GM18868 (cell line): Measurements from ENCODE around the gene EPC2.

Experiments used
- ATAC-seq: cut with Tn5 transposase; IDR thresholded peaks from one replicate; pipeline ENCODE4 v1.9.1; 2021; ENCODE audit warnings: mild to moderate bottlenecking, moderate library complexity; ENCODE audit not compliant: unreplicated experiment

The EPC2 gene

GRCh38 chr2:148643998-148644882 is at the start of gene EPC2:
Gene EPC2 (plus strand): TSS chr2:148644751. CDS start chr2:148645018, 267 bp downstream.
- peak; percentile 46 for ATAC-seq

DNA sequence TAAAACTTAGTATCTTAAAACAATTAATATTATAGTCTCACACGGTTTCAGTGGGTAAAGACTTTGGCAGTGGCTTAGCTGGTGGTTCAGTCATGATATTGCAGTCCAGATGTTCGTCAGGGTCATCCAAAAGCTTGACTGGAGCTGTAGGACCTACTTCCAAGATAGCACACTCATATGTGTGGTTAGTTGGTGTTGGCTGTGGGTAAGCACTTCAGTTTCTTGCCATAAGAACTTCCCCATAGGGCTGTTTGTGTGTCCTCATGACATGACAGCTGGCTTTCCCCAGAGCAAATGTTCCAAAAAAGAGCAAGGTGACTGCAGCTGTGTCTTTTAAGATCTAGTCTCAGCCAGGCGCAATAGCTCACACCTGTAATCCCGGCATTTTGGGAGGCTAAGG is 48.5 kb upstream of the EPC2 start:
- no peak for ATAC-seq

GRCh38 chr2:148599109-148599991 is 45.2 kb upstream of the EPC2 start:
- no peak for ATAC-seq

GRCh38 chr2:148602885-148603561 is 41.5 kb upstream of the EPC2 start:
- ATAC-seq = no peak

DNA sequence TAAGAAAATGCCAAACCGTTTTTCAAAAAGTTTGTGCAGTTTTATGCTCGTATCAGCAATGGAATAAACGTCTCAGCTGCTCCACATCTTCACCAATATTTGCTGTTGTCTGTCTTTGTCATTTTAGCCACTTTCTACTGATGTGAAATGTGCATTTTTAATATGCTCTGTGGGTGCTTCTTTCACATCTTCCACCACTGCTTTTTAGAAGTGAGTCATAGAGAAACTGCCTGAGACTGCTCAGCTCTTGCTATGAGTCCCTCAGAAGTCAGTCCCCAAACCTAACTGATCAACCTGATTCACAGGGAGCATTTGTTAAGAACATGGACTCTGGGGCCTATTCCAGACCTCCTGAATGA is 41.0 kb upstream of the EPC2 start:
- peak; percentile 100 for ATAC-seq

GRCh38 chr2:148604927-148605326 is 39.6 kb upstream of the EPC2 start:
- no peak for ATAC-seq

GRCh38 chr2:148607566-148607965 is 37.0 kb upstream of the EPC2 start:
- ATAC-seq = no peak

DNA sequence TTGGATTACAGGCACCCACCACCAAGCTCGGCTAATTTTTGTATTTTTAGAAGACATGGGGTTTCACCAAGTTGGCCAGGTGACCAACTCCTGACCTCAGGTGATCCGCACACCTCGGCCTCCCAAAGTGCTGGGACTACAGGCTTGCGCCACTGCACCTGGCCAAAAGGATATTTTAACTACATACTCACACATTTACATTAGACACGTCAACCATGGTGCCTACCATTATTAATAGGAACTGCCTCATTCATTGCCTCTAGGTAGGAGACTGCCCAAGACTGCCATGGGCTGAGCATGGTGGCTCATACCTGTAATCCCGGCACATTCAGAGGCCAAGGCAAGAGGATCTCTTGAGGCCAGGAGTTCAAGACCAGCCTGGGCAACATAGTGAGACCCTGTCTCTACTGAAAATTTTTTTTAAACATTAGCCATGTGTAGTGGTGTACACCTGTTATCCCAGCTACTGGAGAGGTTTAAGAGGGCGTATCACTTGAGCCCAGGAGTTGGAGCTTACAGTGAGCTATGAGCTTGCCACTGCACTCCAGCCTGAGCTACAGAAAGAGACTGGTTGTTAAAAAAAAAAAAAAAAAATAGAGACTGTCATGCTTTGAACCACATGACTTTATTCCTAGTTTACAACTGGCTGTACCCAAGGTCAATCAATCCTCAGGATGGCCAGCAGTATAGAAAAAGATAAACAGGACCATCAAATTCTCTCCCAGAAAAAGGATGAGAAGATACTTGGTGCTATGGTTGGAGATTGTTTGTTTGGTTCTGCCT is 31.1 kb upstream of the EPC2 start:
- ATAC-seq = no peak

DNA sequence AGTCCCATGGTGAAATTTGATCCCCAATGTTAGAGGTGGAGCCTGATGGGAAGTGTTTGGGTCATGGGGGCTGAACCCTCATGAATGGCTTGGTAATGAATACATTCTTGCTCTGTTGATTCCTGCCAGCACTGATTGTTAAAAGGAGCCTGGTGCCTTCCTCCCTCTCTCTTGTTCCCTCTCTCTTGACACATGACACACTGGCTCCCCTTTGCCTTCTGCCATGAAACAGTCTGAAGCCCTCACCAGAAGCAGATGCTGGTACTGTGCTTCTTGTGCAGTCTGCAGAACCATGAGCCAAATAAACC is 30.6 kb upstream of the EPC2 start:
- peak; percentile 18 for ATAC-seq

GRCh38 chr2:148614322-148615049 is 30.1 kb upstream of the EPC2 start:
- ATAC-seq = peak; percentile 95

DNA sequence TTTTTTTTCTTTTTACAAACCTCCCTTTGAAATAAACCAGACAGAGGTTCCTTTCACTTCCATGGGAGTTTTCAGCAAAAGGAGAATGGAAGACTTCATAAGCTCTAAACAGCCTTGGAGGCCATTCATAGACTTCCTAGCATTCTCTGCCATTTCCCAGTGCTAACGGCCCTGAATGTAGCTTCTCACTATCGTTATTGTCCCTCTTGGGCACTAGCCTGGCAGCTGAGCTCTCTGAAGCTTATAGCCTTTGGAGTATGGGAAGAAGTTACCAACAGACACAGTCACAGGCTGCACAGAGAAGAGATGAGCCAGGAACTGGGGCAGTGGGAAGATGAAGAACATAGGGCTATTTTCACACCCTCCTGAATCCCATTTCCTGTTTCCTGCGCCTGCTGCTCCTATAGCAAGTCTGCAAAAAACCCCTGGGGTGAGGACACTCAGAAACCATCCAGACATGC is 29.1 kb upstream of the EPC2 start:
- no peak for ATAC-seq

DNA sequence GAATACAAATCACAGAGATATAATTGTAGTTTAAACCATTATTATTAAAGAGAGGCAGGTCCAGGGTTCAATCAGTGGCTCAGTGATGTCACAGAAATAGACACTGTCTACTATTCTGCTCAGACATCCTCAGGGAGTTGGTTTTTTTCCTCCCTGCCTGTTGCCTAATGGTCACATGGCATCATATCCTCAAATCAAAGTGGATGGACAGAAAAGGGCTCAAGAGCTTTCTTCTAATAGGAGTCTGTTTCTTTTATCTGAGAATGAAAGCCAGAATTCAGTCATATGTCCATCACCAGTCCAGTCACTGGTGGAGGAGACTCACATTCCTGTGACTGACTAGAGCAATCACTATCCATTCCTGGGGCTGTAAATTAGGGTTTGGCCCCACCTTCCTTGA is 27.9 kb upstream of the EPC2 start:
- no peak for ATAC-seq

DNA sequence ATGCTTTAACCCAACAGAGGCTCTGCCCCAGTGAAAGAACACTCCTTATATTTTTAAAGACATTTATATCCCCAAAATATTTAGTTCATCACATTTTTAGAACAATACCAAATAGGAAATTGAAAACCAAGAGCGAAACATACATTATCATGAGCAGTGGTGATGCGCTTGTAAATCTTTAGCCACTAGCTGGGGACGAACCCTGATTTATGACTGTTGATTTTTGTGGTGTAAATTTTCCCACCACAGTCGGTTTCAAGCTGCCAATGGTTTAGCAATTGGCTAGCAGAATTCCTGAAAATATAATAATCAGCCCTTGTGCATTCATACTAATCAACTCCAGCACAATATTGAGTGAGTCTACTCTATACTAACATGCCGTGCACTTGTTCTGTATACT is 27.3 kb upstream of the EPC2 start:
- ATAC-seq = no peak

DNA sequence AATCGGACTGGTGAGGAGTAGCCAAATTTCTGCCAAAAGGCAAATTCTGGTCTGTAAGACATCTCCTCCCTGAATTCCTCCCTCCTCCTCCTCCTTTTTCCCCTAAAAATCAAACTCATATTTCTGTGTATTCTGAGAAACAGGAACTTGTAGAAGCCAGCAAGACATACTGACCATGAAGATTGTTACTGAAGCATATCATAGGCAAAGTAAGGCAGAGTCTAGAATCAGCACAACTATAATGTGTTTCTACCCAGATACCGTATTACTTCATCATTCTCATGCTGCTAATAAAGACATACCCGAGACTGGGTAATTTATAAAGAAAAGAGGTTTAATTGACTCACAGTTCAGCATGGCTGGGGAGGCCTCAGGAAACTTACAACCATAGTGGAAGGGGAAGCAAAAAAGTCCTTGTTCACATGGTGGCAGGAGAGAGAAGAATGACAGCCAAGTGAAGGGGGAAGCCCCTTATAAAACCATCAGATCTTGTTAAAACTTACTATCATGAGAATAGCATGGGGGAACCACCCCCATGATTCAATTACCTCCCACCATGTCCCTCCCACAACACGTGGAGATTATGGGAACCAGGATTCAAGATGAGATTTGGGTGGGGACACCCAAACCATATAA is 24.9 kb upstream of the EPC2 start:
- ATAC-seq = no peak

- ATAC-seq = no peak
These were observed 22.2 kb upstream of the EPC2 start for GRCh38 chr2:148622366-148622765.

DNA sequence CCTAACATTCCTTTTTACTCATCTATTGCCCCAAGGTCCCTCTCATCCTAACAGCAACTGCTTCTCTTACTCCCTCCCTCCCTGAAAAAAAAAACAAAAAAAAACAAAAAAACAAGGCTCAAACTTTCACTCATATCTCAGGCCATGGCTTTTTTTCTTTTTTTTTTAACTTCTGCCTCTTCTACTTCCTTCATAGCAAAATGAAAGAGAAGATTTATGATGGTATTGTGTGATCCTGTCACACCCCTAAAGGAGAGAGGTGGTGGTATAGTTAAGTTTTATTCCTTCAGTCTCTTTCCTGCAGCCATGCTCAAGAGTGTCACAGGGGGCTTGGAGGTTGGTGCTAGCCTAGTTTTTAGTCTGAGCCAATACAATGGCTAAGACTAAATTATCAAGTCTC is 21.5 kb upstream of the EPC2 start:
- ATAC-seq = no peak

GRCh38 chr2:148627224-148627623 is 17.3 kb upstream of the EPC2 start:
- ATAC-seq = no peak

- ATAC-seq = no peak
These were observed 9.8 kb upstream of the EPC2 start for GRCh38 chr2:148634749-148635148.

- no peak for ATAC-seq
These were observed 6.0 kb upstream of the EPC2 start for GRCh38 chr2:148638543-148638942.

- no peak for ATAC-seq
These were observed 3.8 kb upstream of the EPC2 start for GRCh38 chr2:148640767-148641166.
